GM23248 (cell line): Measurements from ENCODE around the gene PSMD6.

ENCODE experiments used
- EZH2 ChIP-seq: fragments of 200-600 bp; sonication (generic); IDR thresholded peaks from 2 replicates; pipeline ENCODE4 v1.6.1; 2018; ENCODE audit warnings: antibody characterized with exemption, mild to moderate bottlenecking; ENCODE audit not compliant: insufficient read depth, poor library complexity, severe bottlenecking
- EZH2phosphoT487 ChIP-seq: fragments of 200-600 bp; sonication (generic); IDR thresholded peaks from 2 replicates; pipeline ENCODE4 v1.6.1; 2018; ENCODE audit warnings: antibody characterized with exemption, moderate library complexity, mild to moderate bottlenecking, low read depth; ENCODE audit not compliant: insufficient read depth

- TF ChIP-seq EZH2 (no peak), EZH2phosphoT487 (no peak)
These were observed 51.1 kb downstream of the PSMD6 start for GRCh38 chr3:63972196-63972595.
